ENCODE data around the gene KHK.

Gene KHK

DNA sequence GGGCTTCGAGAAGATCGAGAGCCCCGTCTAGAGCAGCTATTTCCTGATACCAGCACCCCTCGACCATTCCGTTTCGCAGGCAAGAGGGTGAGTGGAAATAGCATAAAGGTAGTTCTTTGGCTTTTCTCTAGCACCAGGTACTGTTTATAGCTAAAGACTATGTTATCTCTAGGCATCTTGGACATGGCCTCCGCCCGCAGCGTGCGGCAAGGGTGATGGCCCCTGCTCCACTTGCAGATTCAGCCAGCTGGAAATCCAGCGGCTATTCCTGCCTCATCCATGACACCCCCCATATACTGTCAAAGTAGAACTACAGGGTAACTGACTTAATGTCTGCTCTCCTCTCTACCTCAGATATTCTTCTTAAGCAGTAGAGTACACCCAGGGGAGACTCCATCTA, 31.9 kb upstream of the KHK start:
- peak overlapping the region in 2 of 11 experiments; percentile 20 to 27; a peak in 1 of 22 replicates for H3K9ac ChIP-seq
- H4K20me1 ChIP-seq: peaks cover 0 to 10% (median 0%) of the 10 kb centered on the region in 11 experiments; a peak in 5 of 22 replicates
- H3K36me3 ChIP-seq: peaks cover 47 to 70% (median 64%) of the 10 kb centered on the region in 11 experiments
- H3K27ac ChIP-seq: no peak overlapping the region
- TF ChIP-seq Cebpa-rat (IDR thresholded peaks at IDR 0.05): no peak
- no peak overlapping the region for H3K4me2 ChIP-seq
- H3K4me3 ChIP-seq: no peak overlapping the region
- no peaks in the 10 kb centered on the region for H3K27me3 ChIP-seq
- H3K9me3 ChIP-seq (replicated peaks in 1 of 11): no peaks in the 10 kb centered on the region
- peaks cover 11 to 16% (median 14%) of the 10 kb centered on the region in 10 experiments; a peak in 19 of 20 replicates for H3K4me1 ChIP-seq

DNA sequence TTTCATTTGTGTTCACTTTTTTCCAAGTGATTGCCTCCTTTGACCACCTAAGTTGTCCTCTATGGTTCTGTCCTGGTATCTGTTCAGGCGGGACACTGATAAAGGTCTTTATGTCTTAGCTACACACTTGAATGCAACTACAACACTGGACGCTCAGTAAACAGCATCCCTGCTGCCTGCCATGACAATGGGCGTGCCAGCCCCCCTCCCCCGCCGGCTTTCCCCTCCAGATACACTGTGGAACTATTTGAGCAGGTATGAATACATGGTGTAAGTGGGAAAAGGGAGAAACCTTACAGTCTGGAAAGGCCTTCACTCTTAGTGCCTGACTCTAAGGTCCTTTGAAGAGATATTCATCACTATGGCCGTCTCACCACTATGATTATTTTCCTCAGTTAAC, 29.4 kb upstream of the KHK start:
- no peak overlapping the region for H3K27ac ChIP-seq
- peaks cover 0 to 16% (median 5%) of the 10 kb centered on the region in 11 experiments; a peak in 9 of 22 replicates for H4K20me1 ChIP-seq
- H3K36me3 ChIP-seq: peaks cover 49 to 92% (median 83%) of the 10 kb centered on the region in 11 experiments
- no peak for TF ChIP-seq Cebpa-rat (IDR thresholded peaks at IDR 0.05)
- H3K4me1 ChIP-seq: peaks cover 6 to 18% (median 9%) of the 10 kb centered on the region in 10 experiments; a peak in 18 of 20 replicates
- no peaks in the 10 kb centered on the region for H3K27me3 ChIP-seq
- no peak overlapping the region for H3K9ac ChIP-seq
- no peak overlapping the region for H3K4me2 ChIP-seq
- no peak overlapping the region for H3K4me3 ChIP-seq
- no peaks in the 10 kb centered on the region for H3K9me3 ChIP-seq (replicated peaks in 1 of 11)

DNA sequence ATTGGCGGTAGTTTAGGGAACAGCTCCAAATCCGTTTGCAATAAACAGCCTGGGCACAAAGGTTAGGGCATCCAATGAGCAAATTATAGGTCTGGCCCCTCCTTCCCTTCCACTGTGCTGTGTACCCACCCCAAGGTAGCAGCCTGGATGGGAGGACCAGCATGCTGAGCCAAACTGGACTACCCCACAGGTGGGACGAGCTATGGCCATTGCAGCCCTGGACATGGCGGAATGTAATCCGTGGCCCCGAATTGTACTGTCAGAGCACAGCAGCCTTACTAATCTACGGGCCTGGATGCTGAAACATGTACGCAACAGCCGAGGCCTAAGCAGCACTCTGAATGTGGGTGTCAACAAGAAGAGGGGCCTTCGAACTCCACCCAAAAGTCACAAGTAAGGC, 28.4 kb upstream of the KHK start:
- H4K20me1 ChIP-seq: peaks cover 0 to 24% (median 8%) of the 10 kb centered on the region in 11 experiments; a peak in 9 of 22 replicates
- H3K9ac ChIP-seq: no peak overlapping the region
- H3K9me3 ChIP-seq (replicated peaks in 1 of 11): no peaks in the 10 kb centered on the region
- peaks cover 57 to 99% (median 89%) of the 10 kb centered on the region in 11 experiments for H3K36me3 ChIP-seq
- H3K27ac ChIP-seq: no peak overlapping the region
- H3K4me3 ChIP-seq: no peak overlapping the region
- no peaks in the 10 kb centered on the region for H3K27me3 ChIP-seq
- H3K4me1 ChIP-seq: peaks cover 0 to 17% (median 0%) of the 10 kb centered on the region in 10 experiments; a peak in 4 of 20 replicates
- no peak for TF ChIP-seq Cebpa-rat (IDR thresholded peaks at IDR 0.05)
- no peak overlapping the region for H3K4me2 ChIP-seq

DNA sequence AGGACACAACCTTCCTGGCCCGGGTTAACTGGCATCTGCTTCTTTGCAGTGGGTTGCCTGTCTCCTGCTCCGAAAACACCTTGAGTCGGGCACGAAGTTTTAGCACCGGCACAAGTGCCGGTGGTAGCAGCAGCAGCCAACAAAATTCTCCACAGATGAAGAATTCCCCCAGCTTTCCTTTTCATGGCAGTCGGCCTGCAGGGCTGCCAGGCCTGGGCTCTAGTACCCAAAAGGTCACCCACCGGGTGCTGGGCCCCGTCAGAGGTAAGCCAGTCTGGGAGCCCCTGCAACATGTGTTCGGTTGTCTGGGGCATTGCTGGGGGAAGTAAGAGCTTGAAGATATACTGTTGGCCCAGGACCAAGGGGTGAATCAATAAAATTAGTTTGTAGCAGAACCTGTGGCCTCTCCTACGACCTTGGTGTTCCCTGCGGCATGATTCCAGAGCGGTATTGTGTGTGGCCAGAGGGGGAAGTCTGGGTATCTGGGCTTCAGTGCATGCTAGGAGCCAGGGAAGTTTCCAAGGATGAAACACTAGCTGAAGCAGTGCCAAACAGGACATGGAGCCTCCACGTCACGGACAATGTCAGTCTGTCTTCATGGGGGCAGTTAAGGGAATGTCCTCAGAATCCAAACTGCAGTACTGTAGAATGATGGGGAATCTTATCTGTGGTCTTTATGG, 27.3 kb upstream of the KHK start:
- no peak overlapping the region for H3K4me3 ChIP-seq
- no peak for TF ChIP-seq Cebpa-rat (IDR thresholded peaks at IDR 0.05)
- H3K9ac ChIP-seq: no peak overlapping the region
- no peaks in the 10 kb centered on the region for H3K27me3 ChIP-seq
- H3K4me1 ChIP-seq: peaks cover 0 to 18% (median 0%) of the 10 kb centered on the region in 10 experiments; a peak in 4 of 20 replicates
- no peak overlapping the region for H3K4me2 ChIP-seq
- H3K36me3 ChIP-seq: peaks cover 56 to 97% (median 88%) of the 10 kb centered on the region in 11 experiments
- H3K27ac ChIP-seq: no peak overlapping the region
- H4K20me1 ChIP-seq: peaks cover 0 to 32% (median 8%) of the 10 kb centered on the region in 11 experiments; a peak in 11 of 22 replicates
- no peaks in the 10 kb centered on the region for H3K9me3 ChIP-seq (replicated peaks in 1 of 11)

DNA sequence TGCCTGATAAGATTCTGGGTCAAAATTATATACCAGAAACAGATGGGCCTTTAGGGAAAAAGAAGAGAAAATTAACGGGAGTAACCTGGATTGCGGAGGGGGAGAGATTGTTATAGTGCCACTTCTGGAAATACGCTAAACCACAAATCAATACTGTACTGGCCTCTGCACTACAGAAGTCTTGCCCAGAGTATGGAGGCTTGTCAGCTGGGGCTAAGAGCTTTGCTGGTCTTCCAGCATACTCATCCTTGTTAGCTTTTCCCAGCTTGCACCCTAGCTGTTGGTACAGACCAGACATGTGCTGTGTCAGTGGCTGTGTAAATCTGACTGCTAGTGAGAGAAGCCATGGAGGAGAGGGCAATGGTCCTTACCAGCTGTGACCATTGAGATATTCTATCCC, 26.2 kb upstream of the KHK start:
- Histone ChIP-seq H3K27me3 (no peaks in the 10 kb centered on the region), H3K9ac (no peak overlapping the region), H3K9me3 (replicated peaks in 1 of 11) (no peaks in the 10 kb centered on the region), H3K27ac (no peak overlapping the region), H3K4me2 (no peak overlapping the region), H3K4me1 (peaks cover 0 to 18% (median 0%) of the 10 kb centered on the region in 10 experiments; a peak in 4 of 20 replicates), H4K20me1 (peaks cover 0 to 39% (median 10%) of the 10 kb centered on the region in 11 experiments; a peak in 12 of 22 replicates), H3K4me3 (no peak overlapping the region), H3K36me3 (peaks cover 54 to 97% (median 86%) of the 10 kb centered on the region in 11 experiments)
- no peak for TF ChIP-seq Cebpa-rat (IDR thresholded peaks at IDR 0.05)

DNA sequence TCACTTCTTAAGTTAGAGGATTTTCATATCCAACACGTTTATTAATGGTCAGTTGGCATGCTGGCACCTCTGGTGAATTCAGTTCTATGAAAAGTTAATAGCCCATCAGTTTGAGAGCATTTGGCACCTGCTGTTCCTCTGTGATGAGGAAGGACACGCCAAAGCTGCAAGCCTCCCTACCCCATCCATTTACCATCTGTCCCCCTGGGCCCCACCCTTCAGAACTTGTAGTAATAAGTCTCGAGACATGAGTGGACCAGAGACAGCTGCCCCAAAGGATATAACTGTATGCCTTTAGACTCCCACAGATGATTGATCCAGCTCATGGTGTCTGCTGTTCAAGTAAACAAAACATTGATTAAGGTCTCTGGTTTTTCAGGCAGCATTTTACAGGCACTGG, 21.4 kb upstream of the KHK start:
- Histone ChIP-seq H3K27me3 (no peaks in the 10 kb centered on the region), H3K9me3 (replicated peaks in 1 of 11) (no peaks in the 10 kb centered on the region), H3K4me3 (no peak overlapping the region), H4K20me1 (peaks cover 15 to 75% (median 50%) of the 10 kb centered on the region in 11 experiments; a peak in 19 of 22 replicates), H3K4me1 (peaks cover 18 to 38% (median 20%) of the 10 kb centered on the region in 10 experiments), H3K9ac (no peak overlapping the region), H3K4me2 (no peak overlapping the region), H3K36me3 (peaks cover 59 to 97% (median 87%) of the 10 kb centered on the region in 11 experiments), H3K27ac (no peak overlapping the region)
- TF ChIP-seq Cebpa-rat (IDR thresholded peaks at IDR 0.05): no peak

DNA sequence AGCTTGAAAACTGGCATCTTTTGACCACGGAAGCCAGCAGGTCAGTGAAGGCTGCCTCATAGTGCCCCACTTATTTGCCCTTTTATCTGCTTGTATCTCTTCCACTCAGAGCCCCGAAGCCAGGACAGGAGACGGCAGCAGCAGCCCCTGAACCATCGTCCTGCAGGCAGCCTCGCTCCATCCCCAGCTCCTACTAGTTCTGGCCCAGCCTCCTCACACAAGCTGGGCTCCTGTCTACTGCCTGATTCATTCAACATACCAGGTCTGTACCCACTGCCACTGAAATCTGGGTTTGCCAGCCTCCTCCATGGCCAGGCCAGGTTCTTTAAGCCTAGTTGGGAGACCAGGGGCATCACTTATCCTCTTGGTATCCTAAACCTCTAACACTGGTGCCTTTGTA, 19.2 kb upstream of the KHK start:
- no peak overlapping the region for H3K4me3 ChIP-seq
- H3K9me3 ChIP-seq (replicated peaks in 1 of 11): no peaks in the 10 kb centered on the region
- H4K20me1 ChIP-seq: peaks cover 15 to 68% (median 46%) of the 10 kb centered on the region in 11 experiments; a peak in 19 of 22 replicates
- peaks cover 54 to 79% (median 72%) of the 10 kb centered on the region in 11 experiments for H3K36me3 ChIP-seq
- H3K27ac ChIP-seq: no peak overlapping the region
- H3K4me1 ChIP-seq: peaks cover 31 to 45% (median 33%) of the 10 kb centered on the region in 10 experiments
- peak overlapping the region in 2 of 11 experiments; percentile 8 to 34; a peak in 2 of 22 replicates for H3K9ac ChIP-seq
- no peak for TF ChIP-seq Cebpa-rat (IDR thresholded peaks at IDR 0.05)
- no peaks in the 10 kb centered on the region for H3K27me3 ChIP-seq
- H3K4me2 ChIP-seq: no peak overlapping the region

DNA sequence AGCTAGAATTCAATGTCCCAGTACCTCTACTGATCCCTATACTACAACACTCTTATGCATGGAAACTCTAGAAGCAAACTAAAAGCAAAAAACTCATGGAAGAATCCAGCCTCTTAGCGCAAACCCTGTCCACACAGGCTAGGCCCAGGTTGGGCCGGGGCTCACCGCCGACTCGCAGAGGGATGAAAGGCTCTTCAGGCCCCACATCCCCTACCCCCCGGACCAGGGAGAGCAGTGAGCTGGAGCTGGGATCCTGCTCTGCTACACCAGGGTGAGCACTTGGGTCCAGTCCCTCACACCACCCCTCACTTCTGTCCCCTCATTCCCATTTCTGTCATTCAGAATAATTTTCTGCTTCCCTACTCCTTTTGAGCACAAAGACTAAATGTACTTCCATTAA, 17.1 kb upstream of the KHK start:
- TF ChIP-seq Cebpa-rat (IDR thresholded peaks at IDR 0.05): no peak
- no peaks in the 10 kb centered on the region for H3K9me3 ChIP-seq (replicated peaks in 1 of 11)
- peak overlapping the region in 6 of 11 experiments; percentile 10 to 93 (median 92); a peak in 6 of 22 replicates for H3K27ac ChIP-seq
- peak overlapping the region; percentile 83 to 96 (median 89); a peak in 21 of 22 replicates for H3K9ac ChIP-seq
- peaks cover 48 to 54% (median 53%) of the 10 kb centered on the region in 10 experiments for H3K4me1 ChIP-seq
- peaks cover 50 to 61% (median 59%) of the 10 kb centered on the region in 11 experiments for H3K36me3 ChIP-seq
- H3K4me2 ChIP-seq: peak overlapping the region; percentile 93 to 100 (median 99)
- H3K4me3 ChIP-seq: peak overlapping the region in 7 of 10 experiments; percentile 79 to 95 (median 84); a peak in 9 of 20 replicates
- peaks cover 15 to 60% (median 45%) of the 10 kb centered on the region in 11 experiments; a peak in 19 of 22 replicates for H4K20me1 ChIP-seq
- no peaks in the 10 kb centered on the region for H3K27me3 ChIP-seq

DNA sequence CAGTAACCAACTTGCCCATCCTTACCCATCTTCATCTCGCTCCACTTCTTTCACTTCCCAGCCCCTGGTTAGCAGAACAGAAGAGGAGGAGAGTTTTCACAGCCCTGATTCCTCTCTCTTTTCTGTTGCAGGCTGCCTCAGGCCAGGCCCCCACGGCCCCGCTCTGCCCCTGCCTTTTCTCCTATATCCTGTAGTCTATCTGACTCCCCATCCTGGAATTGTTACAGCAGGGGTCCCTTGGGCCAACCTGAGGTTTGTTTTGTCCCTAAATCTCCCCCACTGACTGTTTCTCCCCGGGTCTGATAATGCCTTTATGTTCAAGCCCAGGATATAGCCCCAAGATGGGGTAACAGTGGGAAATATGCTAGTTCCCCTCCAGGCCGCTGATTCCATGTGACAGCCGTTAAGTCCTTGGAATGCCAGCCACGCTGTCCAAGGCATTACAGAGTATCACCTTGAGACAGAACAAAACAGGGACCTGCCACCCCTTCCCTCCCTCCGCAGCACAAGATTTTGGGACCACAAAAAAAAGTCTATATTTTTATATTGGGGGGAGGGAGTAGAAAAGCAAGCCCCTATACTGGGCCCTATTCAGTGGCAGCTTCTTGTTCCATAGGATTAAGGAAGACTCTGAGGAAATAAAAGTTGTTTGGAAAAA, 16.5 kb upstream of the KHK start:
- H3K4me1 ChIP-seq: peaks cover 55 to 61% (median 59%) of the 10 kb centered on the region in 10 experiments
- H3K4me3 ChIP-seq: peak overlapping the region; percentile 77 to 97 (median 85)
- H3K9ac ChIP-seq: peak overlapping the region; percentile 83 to 96 (median 89)
- H3K27me3 ChIP-seq: no peaks in the 10 kb centered on the region
- no peak for TF ChIP-seq Cebpa-rat (IDR thresholded peaks at IDR 0.05)
- H3K27ac ChIP-seq: peak overlapping the region; percentile 75 to 93 (median 90); a peak in 21 of 22 replicates
- peaks cover 15 to 55% (median 45%) of the 10 kb centered on the region in 11 experiments; a peak in 19 of 22 replicates for H4K20me1 ChIP-seq
- peak overlapping the region; percentile 93 to 100 (median 99) for H3K4me2 ChIP-seq
- no peaks in the 10 kb centered on the region for H3K9me3 ChIP-seq (replicated peaks in 1 of 11)
- H3K36me3 ChIP-seq: peaks cover 50 to 55% (median 53%) of the 10 kb centered on the region in 11 experiments
